NCI-H1105 (cell line): Measurements from ENCODE around the gene USP17L29.
"Not testable (repeated sequence)": the region's sequence is repeated elsewhere in the genome, so short reads cannot be mapped to it uniquely, and the experiment has no call there.

Experiments
- DNase-seq: peaks from one replicate; lab custom pipeline; 2025; lab: John Stamatoyannopoulos, UW

Gene USP17L29, protein sequence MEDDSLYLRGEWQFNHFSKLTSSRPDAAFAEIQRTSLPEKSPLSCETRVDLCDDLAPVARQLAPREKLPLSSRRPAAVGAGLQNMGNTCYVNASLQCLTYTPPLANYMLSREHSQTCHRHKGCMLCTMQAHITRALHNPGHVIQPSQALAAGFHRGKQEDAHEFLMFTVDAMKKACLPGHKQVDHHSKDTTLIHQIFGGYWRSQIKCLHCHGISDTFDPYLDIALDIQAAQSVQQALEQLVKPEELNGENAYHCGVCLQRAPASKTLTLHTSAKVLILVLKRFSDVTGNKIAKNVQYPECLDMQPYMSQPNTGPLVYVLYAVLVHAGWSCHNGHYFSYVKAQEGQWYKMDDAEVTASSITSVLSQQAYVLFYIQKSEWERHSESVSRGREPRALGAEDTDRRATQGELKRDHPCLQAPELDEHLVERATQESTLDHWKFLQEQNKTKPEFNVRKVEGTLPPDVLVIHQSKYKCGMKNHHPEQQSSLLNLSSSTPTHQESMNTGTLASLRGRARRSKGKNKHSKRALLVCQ

DNA sequence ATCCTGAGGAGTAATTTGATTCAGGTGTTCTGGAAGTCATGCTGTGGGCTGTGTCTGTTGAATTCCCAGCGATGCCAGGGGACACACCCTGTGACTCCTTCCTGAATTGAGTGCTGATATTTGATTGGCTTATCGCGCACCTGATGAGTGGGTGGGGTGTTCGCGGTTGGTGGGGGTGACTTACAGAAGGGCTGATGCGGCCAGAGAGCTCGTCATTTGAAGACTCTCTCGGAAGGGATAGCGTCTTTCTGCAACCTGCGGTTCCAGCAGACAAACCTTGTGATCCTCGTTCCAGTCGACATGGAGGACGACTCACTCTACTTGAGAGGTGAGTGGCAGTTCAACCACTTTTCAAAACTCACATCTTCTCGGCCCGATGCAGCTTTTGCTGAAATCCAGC, at the start of gene USP17L29:
Gene USP17L29, plus strand, starts transcription at position 301 of the 400 bp plus-strand sequence. Its CDS starts 0 bp downstream, at position 301.
- not testable (repeated sequence) for DNase-seq

DNA sequence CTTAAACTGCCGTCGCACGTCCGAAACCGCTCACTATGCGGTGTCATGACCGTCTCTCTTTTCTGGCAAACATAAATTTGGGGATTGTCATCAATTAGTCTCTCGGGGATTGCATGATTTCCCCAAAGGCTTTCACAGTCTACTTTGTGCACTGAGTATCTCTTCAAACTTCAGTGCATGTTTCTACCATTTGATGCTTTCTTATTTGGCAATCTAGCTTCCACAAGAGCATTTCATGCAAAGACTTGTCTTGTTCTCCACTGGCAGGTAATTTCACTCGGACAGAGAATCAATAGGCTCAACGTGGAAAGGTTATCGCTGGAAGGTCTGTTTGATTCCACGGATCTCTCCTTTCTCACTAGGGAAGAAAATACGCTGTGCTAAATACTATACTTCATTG, 29.2 kb upstream of the USP17L29 start:
- DNase-seq, result not testable (repeated sequence)

DNA sequence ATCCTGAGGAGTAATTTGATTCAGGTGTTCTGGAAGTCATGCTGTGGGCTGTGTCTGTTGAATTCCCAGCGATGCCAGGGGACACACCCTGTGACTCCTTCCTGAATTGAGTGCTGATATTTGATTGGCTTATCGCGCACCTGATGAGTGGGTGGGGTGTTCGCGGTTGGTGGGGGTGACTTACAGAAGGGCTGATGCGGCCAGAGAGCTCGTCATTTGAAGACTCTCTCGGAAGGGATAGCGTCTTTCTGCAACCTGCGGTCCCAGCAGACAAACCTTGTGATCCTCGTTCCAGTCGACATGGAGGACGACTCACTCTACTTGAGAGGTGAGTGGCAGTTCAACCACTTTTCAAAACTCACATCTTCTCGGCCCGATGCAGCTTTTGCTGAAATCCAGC, 28.6 kb upstream of the USP17L29 start, which contains the start of gene USP17L24:
Gene USP17L24, plus strand, starts transcription at position 301 of the 400 bp plus-strand sequence. Its CDS starts 0 bp downstream, at position 301.
- not testable (repeated sequence) for DNase-seq

DNA sequence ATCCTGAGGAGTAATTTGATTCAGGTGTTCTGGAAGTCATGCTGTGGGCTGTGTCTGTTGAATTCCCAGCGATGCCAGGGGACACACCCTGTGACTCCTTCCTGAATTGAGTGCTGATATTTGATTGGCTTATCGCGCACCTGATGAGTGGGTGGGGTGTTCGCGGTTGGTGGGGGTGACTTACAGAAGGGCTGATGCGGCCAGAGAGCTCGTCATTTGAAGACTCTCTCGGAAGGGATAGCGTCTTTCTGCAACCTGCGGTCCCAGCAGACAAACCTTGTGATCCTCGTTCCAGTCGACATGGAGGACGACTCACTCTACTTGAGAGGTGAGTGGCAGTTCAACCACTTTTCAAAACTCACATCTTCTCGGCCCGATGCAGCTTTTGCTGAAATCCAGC, 23.8 kb upstream of the USP17L29 start, which contains the start of gene USP17L25:
Gene USP17L25, plus strand, starts transcription at position 301 of the 400 bp plus-strand sequence. Its CDS starts 0 bp downstream, at position 301.
- DNase-seq, result not testable (repeated sequence)

DNA sequence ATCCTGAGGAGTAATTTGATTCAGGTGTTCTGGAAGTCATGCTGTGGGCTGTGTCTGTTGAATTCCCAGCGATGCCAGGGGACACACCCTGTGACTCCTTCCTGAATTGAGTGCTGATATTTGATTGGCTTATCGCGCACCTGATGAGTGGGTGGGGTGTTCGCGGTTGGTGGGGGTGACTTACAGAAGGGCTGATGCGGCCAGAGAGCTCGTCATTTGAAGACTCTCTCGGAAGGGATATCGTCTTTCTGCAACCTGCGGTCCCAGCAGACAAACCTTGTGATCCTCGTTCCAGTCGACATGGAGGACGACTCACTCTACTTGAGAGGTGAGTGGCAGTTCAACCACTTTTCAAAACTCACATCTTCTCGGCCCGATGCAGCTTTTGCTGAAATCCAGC, 19.1 kb upstream of the USP17L29 start, which contains the start of gene USP17L26:
Gene USP17L26, plus strand, starts transcription at position 301 of the 400 bp plus-strand sequence. Its CDS starts 0 bp downstream, at position 301.
- not testable (repeated sequence) for DNase-seq

DNA sequence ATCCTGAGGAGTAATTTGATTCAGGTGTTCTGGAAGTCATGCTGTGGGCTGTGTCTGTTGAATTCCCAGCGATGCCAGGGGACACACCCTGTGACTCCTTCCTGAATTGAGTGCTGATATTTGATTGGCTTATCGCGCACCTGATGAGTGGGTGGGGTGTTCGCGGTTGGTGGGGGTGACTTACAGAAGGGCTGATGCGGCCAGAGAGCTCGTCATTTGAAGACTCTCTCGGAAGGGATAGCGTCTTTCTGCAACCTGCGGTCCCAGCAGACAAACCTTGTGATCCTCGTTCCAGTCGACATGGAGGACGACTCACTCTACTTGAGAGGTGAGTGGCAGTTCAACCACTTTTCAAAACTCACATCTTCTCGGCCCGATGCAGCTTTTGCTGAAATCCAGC, 14.3 kb upstream of the USP17L29 start, which contains the start of gene USP17L5:
Gene USP17L5, plus strand, starts transcription at position 301 of the 400 bp plus-strand sequence. Its CDS starts 0 bp downstream, at position 301.
- not testable (repeated sequence) for DNase-seq

DNA sequence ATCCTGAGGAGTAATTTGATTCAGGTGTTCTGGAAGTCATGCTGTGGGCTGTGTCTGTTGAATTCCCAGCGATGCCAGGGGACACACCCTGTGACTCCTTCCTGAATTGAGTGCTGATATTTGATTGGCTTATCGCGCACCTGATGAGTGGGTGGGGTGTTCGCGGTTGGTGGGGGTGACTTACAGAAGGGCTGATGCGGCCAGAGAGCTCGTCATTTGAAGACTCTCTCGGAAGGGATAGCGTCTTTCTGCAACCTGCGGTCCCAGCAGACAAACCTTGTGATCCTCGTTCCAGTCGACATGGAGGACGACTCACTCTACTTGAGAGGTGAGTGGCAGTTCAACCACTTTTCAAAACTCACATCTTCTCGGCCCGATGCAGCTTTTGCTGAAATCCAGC, 9.6 kb upstream of the USP17L29 start, which contains the start of gene USP17L27:
Gene USP17L27, plus strand, starts transcription at position 301 of the 400 bp plus-strand sequence. Its CDS starts 0 bp downstream, at position 301.
- not testable (repeated sequence) for DNase-seq

DNA sequence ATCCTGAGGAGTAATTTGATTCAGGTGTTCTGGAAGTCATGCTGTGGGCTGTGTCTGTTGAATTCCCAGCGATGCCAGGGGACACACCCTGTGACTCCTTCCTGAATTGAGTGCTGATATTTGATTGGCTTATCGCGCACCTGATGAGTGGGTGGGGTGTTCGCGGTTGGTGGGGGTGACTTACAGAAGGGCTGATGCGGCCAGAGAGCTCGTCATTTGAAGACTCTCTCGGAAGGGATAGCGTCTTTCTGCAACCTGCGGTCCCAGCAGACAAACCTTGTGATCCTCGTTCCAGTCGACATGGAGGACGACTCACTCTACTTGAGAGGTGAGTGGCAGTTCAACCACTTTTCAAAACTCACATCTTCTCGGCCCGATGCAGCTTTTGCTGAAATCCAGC, 4.8 kb upstream of the USP17L29 start, which contains the start of gene USP17L28:
Gene USP17L28, plus strand, starts transcription at position 301 of the 400 bp plus-strand sequence. Its CDS starts 0 bp downstream, at position 301.
- not testable (repeated sequence) for DNase-seq

DNA sequence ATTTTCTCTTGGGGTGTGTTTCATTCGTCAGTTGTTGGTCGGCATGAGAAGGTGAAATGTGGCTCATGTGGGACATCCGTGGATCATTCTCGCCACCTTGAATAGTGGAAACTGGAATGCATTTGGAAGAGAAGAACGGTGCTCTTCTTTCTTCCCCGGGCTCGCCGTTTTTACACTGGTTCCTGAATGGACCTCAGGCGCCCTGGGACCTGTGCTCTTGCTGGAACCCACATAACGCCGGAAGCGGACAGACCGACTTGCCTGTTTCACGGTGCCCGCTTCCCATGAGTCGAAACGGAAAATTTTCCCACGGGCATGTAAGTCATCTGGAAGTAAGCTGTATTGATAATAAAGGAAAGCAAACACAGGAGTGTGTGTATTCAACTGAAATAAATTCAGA, 2.6 kb upstream of the USP17L29 start:
- DNase-seq, result not testable (repeated sequence)

DNA sequence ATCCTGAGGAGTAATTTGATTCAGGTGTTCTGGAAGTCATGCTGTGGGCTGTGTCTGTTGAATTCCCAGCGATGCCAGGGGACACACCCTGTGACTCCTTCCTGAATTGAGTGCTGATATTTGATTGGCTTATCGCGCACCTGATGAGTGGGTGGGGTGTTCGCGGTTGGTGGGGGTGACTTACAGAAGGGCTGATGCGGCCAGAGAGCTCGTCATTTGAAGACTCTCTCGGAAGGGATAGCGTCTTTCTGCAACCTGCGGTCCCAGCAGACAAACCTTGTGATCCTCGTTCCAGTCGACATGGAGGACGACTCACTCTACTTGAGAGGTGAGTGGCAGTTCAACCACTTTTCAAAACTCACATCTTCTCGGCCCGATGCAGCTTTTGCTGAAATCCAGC, 9.4 kb downstream of the USP17L29 start, which contains the start of gene USP17L30:
Gene USP17L30, plus strand, starts transcription at position 301 of the 400 bp plus-strand sequence. Its CDS starts 0 bp downstream, at position 301.
- not testable (repeated sequence) for DNase-seq

DNA sequence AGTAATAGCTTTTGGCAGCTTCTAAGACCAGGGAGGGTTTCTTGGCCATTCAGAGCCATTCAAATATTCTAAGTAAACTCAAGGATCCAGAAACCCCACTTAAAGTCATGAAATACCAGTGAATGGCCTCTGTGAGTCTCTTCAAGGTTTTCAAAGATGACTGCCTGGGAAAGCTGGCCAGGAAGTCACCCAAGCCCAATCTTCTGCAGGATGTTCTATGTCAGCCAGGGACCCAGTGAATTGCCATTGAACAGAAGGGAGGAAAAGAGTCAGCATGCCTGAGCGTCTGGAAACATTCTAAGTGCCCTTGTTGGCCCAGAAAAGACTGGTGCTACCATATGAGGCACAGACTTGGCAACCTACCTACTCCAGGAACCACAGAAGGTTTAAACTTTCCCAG, 26.4 kb downstream of the USP17L29 start:
- not testable (repeated sequence) for DNase-seq

DNA sequence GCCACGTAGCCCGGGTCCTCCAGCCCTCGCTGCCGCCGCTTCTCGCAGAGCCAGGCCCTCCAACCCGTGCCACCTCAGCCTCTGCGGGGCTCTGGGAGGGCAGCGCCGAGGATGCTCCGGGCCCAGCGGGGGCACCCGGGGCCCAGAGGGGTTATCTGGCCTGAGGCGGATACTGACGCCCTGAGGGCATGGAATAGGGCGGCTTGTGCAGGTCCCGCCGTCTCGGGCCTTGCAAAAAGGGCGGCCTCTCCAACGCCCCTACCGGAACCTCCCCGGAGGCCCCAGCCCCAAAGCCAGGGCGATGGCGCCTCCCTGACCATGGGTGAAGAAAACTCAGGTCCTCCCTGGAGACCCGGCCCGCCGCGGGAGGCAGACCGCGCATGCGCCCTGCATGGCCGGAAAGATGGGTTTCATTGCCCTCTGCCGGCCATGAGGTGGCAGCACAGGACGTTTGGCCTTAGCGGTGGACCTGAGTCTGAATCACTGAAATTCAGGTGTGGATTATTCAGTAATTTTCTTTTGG, 27.6 kb downstream of the USP17L29 start:
- peak; percentile 1 for DNase-seq

DNA sequence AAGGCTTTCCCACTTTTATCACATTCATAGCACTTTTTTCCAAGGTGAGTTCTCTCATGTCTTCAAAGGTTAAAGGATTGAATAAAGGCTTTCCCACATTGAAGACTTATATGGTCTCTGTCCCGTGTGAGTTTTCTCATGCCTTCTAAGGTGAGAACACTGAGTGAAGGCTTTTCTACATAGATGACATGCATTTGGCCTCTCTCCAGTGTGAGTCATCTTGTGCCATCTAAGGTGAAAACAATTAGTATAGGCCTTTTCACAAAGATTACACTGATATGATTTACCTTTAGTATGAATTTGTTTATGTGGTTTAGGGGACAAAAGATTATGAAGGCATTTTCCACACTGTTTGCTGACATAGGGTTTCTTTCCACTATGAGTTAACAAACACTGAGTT, 30.7 kb downstream of the USP17L29 start:
- no peak for DNase-seq

DNA sequence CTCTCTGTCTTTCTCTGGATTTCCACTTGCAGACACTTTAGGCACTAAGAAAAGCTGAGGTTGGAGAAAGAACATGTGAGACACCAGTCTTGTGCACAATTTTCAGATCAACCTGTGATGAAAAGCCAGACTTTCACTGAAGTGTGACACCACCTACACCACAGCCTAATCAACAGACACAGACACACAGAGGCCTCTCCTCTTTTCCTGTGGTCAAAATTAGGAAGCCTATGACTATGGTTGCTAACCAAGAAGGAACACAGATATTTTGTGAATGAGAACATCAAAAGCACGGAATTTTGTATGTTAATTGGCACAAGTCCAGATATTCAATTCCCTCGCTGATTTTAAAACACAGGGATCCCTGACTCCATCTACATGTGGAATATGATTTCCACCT, 35.6 kb downstream of the USP17L29 start:
- DNase-seq, result not testable (repeated sequence)
